ENCODE data around the gene QRFP.

GRCh38 chr9:130894546-130894945, 2.1 kb downstream of the QRFP start:
- TF ChIP-seq EP300 (IDR thresholded peaks at IDR 0.05) (no peak), CTCF (IDR thresholded peaks at IDR 0.05) (no peak), POLR2AphosphoS5 (IDR thresholded peaks at IDR 0.05) (no peak)

Measured in esophagus muscularis mucosa (tissue), 4 donors.